Activated naive CD4-positive, alpha-beta T cell (primary cell): ENCODE results near the gene SYT12.

ENCODE experiments used
- DNase-seq, 4 experiments: peaks; one replicate each; lab custom pipeline; 2025; lab: John Stamatoyannopoulos, UW

SYT12 gene

GRCh38 chr11:67027943-67028542 is 5.1 kb downstream of the SYT12 start:
- DNase-seq = no peak

- DNase-seq = no peak
Measured at GRCh38 chr11:67029146-67029545, 6.2 kb downstream of the SYT12 start.

GRCh38 chr11:67030976-67031375 is 8.0 kb downstream of the SYT12 start:
- no peak for DNase-seq

- DNase-seq = no peak
Measured at GRCh38 chr11:67031791-67032561, 9.0 kb downstream of the SYT12 start.

- DNase-seq = no peak
Measured at GRCh38 chr11:67032830-67033551, 10.1 kb downstream of the SYT12 start.

- DNase-seq = no peak
Measured at GRCh38 chr11:67033661-67034166, 10.8 kb downstream of the SYT12 start.

GRCh38 chr11:67034350-67034749 is 11.4 kb downstream of the SYT12 start:
- DNase-seq = no peak

GRCh38 chr11:67040147-67040546 is 17.2 kb downstream of the SYT12 start:
- no peak for DNase-seq

GRCh38 chr11:67041602-67042001 is 18.7 kb downstream of the SYT12 start:
- DNase-seq = no peak

- no peak for DNase-seq
Measured at GRCh38 chr11:67043572-67044349, 20.8 kb downstream of the SYT12 start.

GRCh38 chr11:67044496-67044895 is 21.6 kb downstream of the SYT12 start:
- no peak for DNase-seq

GRCh38 chr11:67045314-67045713 is 22.4 kb downstream of the SYT12 start:
- no peak for DNase-seq

GRCh38 chr11:67048515-67049130 is 25.7 kb downstream of the SYT12 start:
- no peak for DNase-seq

- no peak for DNase-seq
Measured at GRCh38 chr11:67050139-67050538, 27.2 kb downstream of the SYT12 start.

- no peak for DNase-seq
Measured at GRCh38 chr11:67051180-67051893, 28.4 kb downstream of the SYT12 start.

GRCh38 chr11:67051945-67052488 is 29.1 kb downstream of the SYT12 start:
- DNase-seq = no peak

- no peak for DNase-seq
Measured at GRCh38 chr11:67052891-67053290, 30.0 kb downstream of the SYT12 start.

- peak in 2 of 4 experiments; percentile 3 to 20 for DNase-seq
Measured at GRCh38 chr11:67053896-67054329, 31.0 kb downstream of the SYT12 start.

- no peak for DNase-seq
Measured at GRCh38 chr11:67054346-67054835, 31.5 kb downstream of the SYT12 start.

- DNase-seq = no peak
Measured at GRCh38 chr11:67054836-67055523, 32.0 kb downstream of the SYT12 start.
